ENCODE results near the gene PHEX.
A peak's percentile ranks its signal among the peaks of the same experiment; 100 is the strongest.

Gene PHEX

DNA sequence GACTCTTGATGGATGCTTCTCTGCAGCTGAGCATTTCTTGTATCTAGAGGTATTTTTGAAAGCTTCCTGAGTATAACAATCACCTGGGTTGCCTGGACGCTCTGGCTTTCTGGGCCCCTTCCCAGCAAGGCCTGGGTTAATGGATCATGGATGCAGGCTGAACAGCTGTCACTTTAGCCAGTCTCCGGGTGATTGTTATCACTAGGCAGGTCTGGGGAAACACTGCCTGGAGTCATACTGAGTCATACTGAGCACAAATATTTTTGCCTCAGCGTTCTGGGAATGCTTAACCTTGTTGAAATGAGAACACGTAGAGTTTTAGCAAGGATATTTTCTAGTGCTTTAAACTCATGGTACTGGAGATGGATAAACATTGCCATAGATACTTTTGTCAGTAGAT, 102.6 kb downstream of the PHEX start:
- H3K4me3 ChIP-seq (ENCODE audit: low read length) = no peak overlapping the region
- no peaks in the 10 kb centered on the region for H3K9me3 ChIP-seq (replicated peaks; ENCODE audit: insufficient read depth, low read length)
- peak overlapping the region; percentile 48; the same call in 1 of the 2 replicates for H2AFZ ChIP-seq (ENCODE audit: low read length)
- no peaks in the 10 kb centered on the region for H4K20me1 ChIP-seq (ENCODE audit: insufficient read depth, low read length)
- H3K4me1 ChIP-seq (ENCODE audit: low read length) = peaks cover 20% of the 10 kb centered on the region
- no peaks in the 10 kb centered on the region for H3K79me2 ChIP-seq (ENCODE audit: low read length)
- no peaks in the 10 kb centered on the region for H3K27me3 ChIP-seq (replicated peaks; ENCODE audit: insufficient read depth, low read length)
- H3K36me3 ChIP-seq (replicated peaks; ENCODE audit: insufficient read depth, low read length) = no peaks in the 10 kb centered on the region
- H3K9ac ChIP-seq (ENCODE audit: low read length) = no peak overlapping the region
- no peaks in the 10 kb centered on the region for H3F3A ChIP-seq (ENCODE audit: insufficient read depth, low read length)
- TF ChIP-seq EZH2phosphoT487 (IDR thresholded peaks at IDR 0.05; ENCODE audit: low read length) = no peak
- TF ChIP-seq EZH2 (optimal IDR thresholded peaks at IDR 0.05; ENCODE audit: low read depth, low read length) = no peak
- TF ChIP-seq, protein P1, sequence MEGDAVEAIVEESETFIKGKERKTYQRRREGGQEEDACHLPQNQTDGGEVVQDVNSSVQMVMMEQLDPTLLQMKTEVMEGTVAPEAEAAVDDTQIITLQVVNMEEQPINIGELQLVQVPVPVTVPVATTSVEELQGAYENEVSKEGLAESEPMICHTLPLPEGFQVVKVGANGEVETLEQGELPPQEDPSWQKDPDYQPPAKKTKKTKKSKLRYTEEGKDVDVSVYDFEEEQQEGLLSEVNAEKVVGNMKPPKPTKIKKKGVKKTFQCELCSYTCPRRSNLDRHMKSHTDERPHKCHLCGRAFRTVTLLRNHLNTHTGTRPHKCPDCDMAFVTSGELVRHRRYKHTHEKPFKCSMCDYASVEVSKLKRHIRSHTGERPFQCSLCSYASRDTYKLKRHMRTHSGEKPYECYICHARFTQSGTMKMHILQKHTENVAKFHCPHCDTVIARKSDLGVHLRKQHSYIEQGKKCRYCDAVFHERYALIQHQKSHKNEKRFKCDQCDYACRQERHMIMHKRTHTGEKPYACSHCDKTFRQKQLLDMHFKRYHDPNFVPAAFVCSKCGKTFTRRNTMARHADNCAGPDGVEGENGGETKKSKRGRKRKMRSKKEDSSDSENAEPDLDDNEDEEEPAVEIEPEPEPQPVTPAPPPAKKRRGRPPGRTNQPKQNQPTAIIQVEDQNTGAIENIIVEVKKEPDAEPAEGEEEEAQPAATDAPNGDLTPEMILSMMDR (IDR thresholded peaks at IDR 0.05; ENCODE audit: low read length) = no peak
- H3K9me2 ChIP-seq (replicated peaks; ENCODE audit: insufficient read depth, low read length) = no peaks in the 10 kb centered on the region
- H3K27ac ChIP-seq (ENCODE audit: low read length) = peak overlapping the region; percentile 7; the same call in 1 of the 2 replicates
- no peak for DNase-seq
- no peak overlapping the region for H3K4me2 ChIP-seq (ENCODE audit: low read depth, low read length)

DNA sequence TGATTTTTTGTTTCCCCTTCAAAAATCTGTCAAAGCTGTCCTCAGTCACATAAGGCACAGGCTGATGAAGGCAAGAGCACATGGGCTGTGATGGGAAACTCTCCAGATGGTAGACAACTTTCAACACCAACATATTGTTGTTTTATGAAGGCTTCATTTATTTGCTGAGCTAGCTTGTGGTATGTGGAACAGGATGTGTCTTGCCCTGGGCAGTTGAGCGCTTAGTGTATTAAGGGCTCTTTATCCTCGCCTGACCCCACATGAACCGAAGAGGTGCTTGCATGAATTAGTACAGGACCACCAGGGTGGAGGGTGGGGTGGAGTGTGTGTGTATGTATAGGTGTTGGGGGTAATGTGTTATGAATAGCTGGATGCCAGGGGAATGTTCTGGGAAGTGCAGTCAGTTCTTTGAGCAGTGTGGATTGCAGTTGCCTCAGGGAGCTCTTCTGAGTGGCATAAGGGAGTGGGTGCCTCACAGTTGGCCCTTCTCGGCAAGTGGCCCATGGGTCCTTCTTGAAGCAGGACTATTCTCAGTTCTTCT, 103.1 kb downstream of the PHEX start:
- peak; percentile 53 for DNase-seq
- Histone ChIP-seq H3K9me3 (replicated peaks; ENCODE audit: insufficient read depth, low read length) (no peaks in the 10 kb centered on the region), H4K20me1 (ENCODE audit: insufficient read depth, low read length) (no peaks in the 10 kb centered on the region), H2AFZ (ENCODE audit: low read length) (peak overlapping the region; percentile 52), H3K36me3 (replicated peaks; ENCODE audit: insufficient read depth, low read length) (no peaks in the 10 kb centered on the region), H3K4me3 (ENCODE audit: low read length) (no peak overlapping the region), H3K79me2 (ENCODE audit: low read length) (no peaks in the 10 kb centered on the region), H3K9ac (ENCODE audit: low read length) (no peak overlapping the region), H3K27ac (ENCODE audit: low read length) (peak overlapping the region; percentile 15; the same call in 1 of the 2 replicates), H3K27me3 (replicated peaks; ENCODE audit: insufficient read depth, low read length) (no peaks in the 10 kb centered on the region), H3K4me1 (ENCODE audit: low read length) (peaks cover 20% of the 10 kb centered on the region), H3K4me2 (ENCODE audit: low read depth, low read length) (peak overlapping the region; percentile 32; the same call in 1 of the 2 replicates), H3F3A (ENCODE audit: insufficient read depth, low read length) (no peaks in the 10 kb centered on the region), H3K9me2 (replicated peaks; ENCODE audit: insufficient read depth, low read length) (no peaks in the 10 kb centered on the region)
- TF ChIP-seq, protein P1 (IDR thresholded peaks at IDR 0.05; ENCODE audit: low read length) = no peak
- no peak for TF ChIP-seq EZH2phosphoT487 (IDR thresholded peaks at IDR 0.05; ENCODE audit: low read length)
- TF ChIP-seq EZH2 (optimal IDR thresholded peaks at IDR 0.05; ENCODE audit: low read depth, low read length) = no peak

DNA sequence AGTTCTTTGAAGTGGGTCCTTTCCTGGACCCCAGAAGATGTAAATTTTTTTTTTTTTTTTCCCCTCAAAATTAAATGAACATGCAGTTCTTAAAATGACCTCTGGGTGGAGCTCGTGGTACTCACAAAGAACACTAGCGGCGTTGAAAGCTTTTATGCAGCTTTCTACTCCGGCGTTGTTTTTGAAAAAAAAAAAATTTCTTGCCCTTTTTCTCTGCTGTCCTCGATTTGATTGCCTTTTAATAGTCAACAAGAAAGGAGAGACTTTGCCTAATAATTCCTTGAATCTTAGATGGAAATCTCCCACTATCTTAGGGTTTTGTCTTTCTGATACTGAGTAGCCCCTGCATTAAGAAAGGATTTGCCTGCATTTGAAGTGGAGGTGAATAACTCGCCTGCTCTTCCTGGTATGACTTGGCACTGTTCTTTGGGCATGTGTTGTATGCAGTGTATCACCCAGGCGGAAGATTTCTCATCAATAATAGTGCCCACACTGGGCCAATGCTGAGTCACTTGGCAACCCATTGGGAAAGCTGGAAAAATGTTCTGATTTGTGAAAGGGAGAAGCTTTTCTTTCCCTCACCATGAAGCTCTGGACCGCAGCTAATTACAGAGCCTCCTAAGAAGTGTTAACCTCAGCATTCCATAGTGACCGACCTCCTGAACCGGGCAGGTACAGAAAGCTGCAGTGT, 104.0 kb downstream of the PHEX start:
- Histone ChIP-seq H3K36me3 (replicated peaks; ENCODE audit: insufficient read depth, low read length) (no peaks in the 10 kb centered on the region), H4K20me1 (ENCODE audit: insufficient read depth, low read length) (no peaks in the 10 kb centered on the region), H3K79me2 (ENCODE audit: low read length) (no peaks in the 10 kb centered on the region), H3K27ac (ENCODE audit: low read length) (no peak overlapping the region; the same call in 1 of the 2 replicates), H3K4me2 (ENCODE audit: low read depth, low read length) (peak overlapping the region; percentile 50; the same call in 1 of the 2 replicates), H3K9ac (ENCODE audit: low read length) (peak overlapping the region; percentile 7; the same call in 1 of the 2 replicates), H3K4me1 (ENCODE audit: low read length) (peaks cover 20% of the 10 kb centered on the region), H2AFZ (ENCODE audit: low read length) (peak overlapping the region; percentile 52), H3K4me3 (ENCODE audit: low read length) (no peak overlapping the region), H3K9me2 (replicated peaks; ENCODE audit: insufficient read depth, low read length) (no peaks in the 10 kb centered on the region), H3K27me3 (replicated peaks; ENCODE audit: insufficient read depth, low read length) (no peaks in the 10 kb centered on the region), H3F3A (ENCODE audit: insufficient read depth, low read length) (no peaks in the 10 kb centered on the region), H3K9me3 (replicated peaks; ENCODE audit: insufficient read depth, low read length) (no peaks in the 10 kb centered on the region)
- DNase-seq = peak; percentile 63
- TF ChIP-seq EZH2phosphoT487 (IDR thresholded peaks at IDR 0.05; ENCODE audit: low read length) = no peak
- TF ChIP-seq, protein P1 (IDR thresholded peaks at IDR 0.05; ENCODE audit: low read length) = peak; percentile 54

Data from MM.1S (cell line).